A673 (cell line): ENCODE results near the gene HERC3. TPM values are rescaled to one million over a fixed set of nuclear protein-coding genes. Genes with fewer than 3 reads are reported as not detected.

Experiments used
- BruUV-seq: library from RNA; stranded (reverse); fragments of 400-500 nt; replicated peaks from 2 replicates; lab custom pipeline; 2021; lab: Mats Ljungman, UMichigan
- CTCF ChIA-PET: fragments of 300-600 bp; sonication (Branson Sonifier 250); formaldehyde crosslinking; loops from one replicate; lab custom pipeline; 2022; ENCODE audit warnings: antibody characterized with exemption; lab: Charles Lee
- POLR2A ChIA-PET: fragments of 300-600 bp; sonication (Branson Sonifier 250); formaldehyde crosslinking; loops from one replicate; lab custom pipeline; 2022; ENCODE audit warnings: antibody characterized with exemption; ENCODE audit not compliant: low non-redundant PET; lab: Charles Lee
- DNase-seq: peaks from one replicate; pipeline ENCODE4 v3.0.0-alpha.2; 2015; ENCODE audit warnings: low spot score
- H3K27ac ChIP-seq: fragments of 200-600 bp; sonication (generic); 2 replicates; pipeline ENCODE4 v1.5.1; 2016; ENCODE audit warnings: mixed run types, low read depth, mild to moderate bottlenecking, mixed read lengths, antibody characterized with exemption, low read length; ENCODE audit not compliant: poor library complexity, severe bottlenecking
- H3K27me3 ChIP-seq: fragments of 200-600 bp; sonication (generic); replicated peaks from 2 replicates; pipeline ENCODE4 v1.6.1; 2017; ENCODE audit warnings: mixed run types, low read depth, mild to moderate bottlenecking, mixed read lengths, antibody characterized with exemption, low read length; ENCODE audit not compliant: insufficient read depth, poor library complexity
- H3K36me3 ChIP-seq: fragments of 200-600 bp; sonication (generic); 2 replicates; pipeline ENCODE4 v1.6.1; 2016; ENCODE audit warnings: mixed run types, mild to moderate bottlenecking, mixed read lengths, antibody characterized with exemption, low read length; ENCODE audit not compliant: insufficient read depth, poor library complexity, severe bottlenecking
- H3K4me1 ChIP-seq: fragments of 200-600 bp; sonication (generic); 2 replicates; pipeline ENCODE4 v1.6.1; 2017; ENCODE audit warnings: mixed run types, mild to moderate bottlenecking, mixed read lengths, antibody characterized with exemption, low read length; ENCODE audit not compliant: insufficient read depth, poor library complexity, severe bottlenecking
- H3K4me3 ChIP-seq: fragments of 200-600 bp; sonication (generic); 2 replicates; pipeline ENCODE4 v1.5.1; 2016; ENCODE audit warnings: low read depth, mixed run types, mild to moderate bottlenecking, mixed read lengths, low read length; ENCODE audit not compliant: poor library complexity, severe bottlenecking
- H3K9me3 ChIP-seq: fragments of 200-600 bp; sonication (generic); 2 replicates; pipeline ENCODE4 v1.6.1; 2016; ENCODE audit warnings: mixed run types, low read depth, mild to moderate bottlenecking, mixed read lengths, antibody characterized with exemption, low read length; ENCODE audit not compliant: poor library complexity, severe bottlenecking
- EZH2 ChIP-seq: fragments of 200-600 bp; sonication (generic); IDR thresholded peaks from 2 replicates; pipeline ENCODE4 v1.6.1; 2017; ENCODE audit warnings: borderline replicate concordance, low read depth, mild to moderate bottlenecking, mixed read lengths, antibody characterized with exemption, low read length; ENCODE audit not compliant: poor library complexity, severe bottlenecking
- intact Hi-C: fragments of 100-400 bp; cut with micrococcal nuclease; formaldehyde crosslinking; loops from one replicate; pipeline ENCODE4 v1.10.0; 2022; ENCODE audit not compliant: unreplicated experiment
- total RNA-seq: library from RNA; stranded (reverse); gene quantifications from 2 replicates; pipeline ENCODE4 v1.2.3, GENCODE V29; 2021
- TF ChIP-seq, protein P1 (sequence below): fragments of 300-800, 200-600 bp; sonication (generic); conservative IDR thresholded peaks from 2 replicates; pipeline ENCODE4 v1.5.1; 2017; ENCODE audit warnings: low read depth, mild to moderate bottlenecking, antibody characterized with exemption, low read length, moderate library complexity, mixed read lengths

Gene HERC3
- total RNA-seq, 1 experiment from 2014 or later = 0.71 TPM

DNA sequence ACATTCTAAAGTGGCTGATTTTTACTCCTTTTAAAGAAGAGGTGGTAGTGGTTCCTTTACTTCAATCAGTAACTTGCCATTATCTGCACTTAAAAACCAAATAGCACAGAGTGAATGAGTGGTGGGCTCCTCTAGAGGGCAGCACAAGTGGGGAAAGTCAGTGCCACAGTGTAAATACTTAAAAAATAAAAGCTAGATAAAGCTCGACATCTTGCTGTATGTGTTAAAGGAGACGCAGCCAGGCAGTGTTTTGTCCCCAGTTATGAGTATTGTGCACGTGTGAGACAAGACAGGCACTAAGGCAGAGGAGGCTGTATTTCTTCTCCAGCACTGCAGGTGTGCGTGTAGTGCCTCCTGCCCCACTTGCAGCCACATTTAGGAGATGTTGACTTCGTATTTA, 80.7 kb downstream of the HERC3 start:
- no peak overlapping the region for H3K27ac ChIP-seq
- BruUV-seq = no TSS peak
- ChIA-PET CTCF (interaction anchor here (0.6 kb wide), 6 partner anchors 14 to 288 kb away, joined by 3 to 6 read pairs (median 3); no protein-coding TSS in a partner anchor), POLR2A (interaction anchor here (0.5 to 0.6 kb wide), 2 partner anchors 11 to 469 kb away, joined by 3 to 6 read pairs; no protein-coding TSS in a partner anchor)
- intact Hi-C loops = no loop called here
- TF ChIP-seq EZH2 = no peak
- TF ChIP-seq, protein P1, sequence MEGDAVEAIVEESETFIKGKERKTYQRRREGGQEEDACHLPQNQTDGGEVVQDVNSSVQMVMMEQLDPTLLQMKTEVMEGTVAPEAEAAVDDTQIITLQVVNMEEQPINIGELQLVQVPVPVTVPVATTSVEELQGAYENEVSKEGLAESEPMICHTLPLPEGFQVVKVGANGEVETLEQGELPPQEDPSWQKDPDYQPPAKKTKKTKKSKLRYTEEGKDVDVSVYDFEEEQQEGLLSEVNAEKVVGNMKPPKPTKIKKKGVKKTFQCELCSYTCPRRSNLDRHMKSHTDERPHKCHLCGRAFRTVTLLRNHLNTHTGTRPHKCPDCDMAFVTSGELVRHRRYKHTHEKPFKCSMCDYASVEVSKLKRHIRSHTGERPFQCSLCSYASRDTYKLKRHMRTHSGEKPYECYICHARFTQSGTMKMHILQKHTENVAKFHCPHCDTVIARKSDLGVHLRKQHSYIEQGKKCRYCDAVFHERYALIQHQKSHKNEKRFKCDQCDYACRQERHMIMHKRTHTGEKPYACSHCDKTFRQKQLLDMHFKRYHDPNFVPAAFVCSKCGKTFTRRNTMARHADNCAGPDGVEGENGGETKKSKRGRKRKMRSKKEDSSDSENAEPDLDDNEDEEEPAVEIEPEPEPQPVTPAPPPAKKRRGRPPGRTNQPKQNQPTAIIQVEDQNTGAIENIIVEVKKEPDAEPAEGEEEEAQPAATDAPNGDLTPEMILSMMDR = peak; percentile 71
- H3K36me3 ChIP-seq = no peaks in the 10 kb centered on the region
- peak; percentile 46 for DNase-seq
- no peaks in the 10 kb centered on the region for H3K9me3 ChIP-seq
- H3K4me1 ChIP-seq = no peaks in the 10 kb centered on the region
- H3K4me3 ChIP-seq = no peak overlapping the region
- H3K27me3 ChIP-seq = no peaks in the 10 kb centered on the region

DNA sequence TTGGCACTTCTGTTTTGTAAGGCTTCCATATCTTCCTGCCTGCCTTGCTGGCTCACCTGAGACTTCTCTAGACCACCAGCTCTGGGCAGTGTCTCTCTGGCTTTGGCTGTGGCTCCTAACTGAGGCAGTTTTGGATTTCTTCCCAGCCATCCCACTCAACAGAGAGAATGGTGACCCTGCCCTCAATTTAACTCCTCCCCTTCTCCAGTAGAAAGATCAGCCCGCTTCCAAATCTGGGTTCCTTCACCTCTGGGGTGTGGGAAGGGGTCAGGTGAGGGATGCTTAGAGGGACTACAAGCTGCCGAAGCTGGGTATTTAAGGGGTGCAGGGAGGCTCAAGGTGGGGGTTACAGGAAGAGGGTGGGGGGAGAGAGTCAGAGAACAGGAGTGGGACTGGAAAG, 81.6 kb downstream of the HERC3 start:
- no peak for TF ChIP-seq EZH2
- TF ChIP-seq, protein P1 = no peak
- H3K4me1 ChIP-seq = no peaks in the 10 kb centered on the region
- H3K9me3 ChIP-seq = no peaks in the 10 kb centered on the region
- BruUV-seq = no TSS peak
- intact Hi-C loops = no loop called here
- H3K4me3 ChIP-seq = no peak overlapping the region
- H3K36me3 ChIP-seq = no peaks in the 10 kb centered on the region
- H3K27me3 ChIP-seq = no peaks in the 10 kb centered on the region
- CTCF ChIA-PET = no interaction called here
- POLR2A ChIA-PET = no interaction called here
- H3K27ac ChIP-seq = no peak overlapping the region
- no peak for DNase-seq

DNA sequence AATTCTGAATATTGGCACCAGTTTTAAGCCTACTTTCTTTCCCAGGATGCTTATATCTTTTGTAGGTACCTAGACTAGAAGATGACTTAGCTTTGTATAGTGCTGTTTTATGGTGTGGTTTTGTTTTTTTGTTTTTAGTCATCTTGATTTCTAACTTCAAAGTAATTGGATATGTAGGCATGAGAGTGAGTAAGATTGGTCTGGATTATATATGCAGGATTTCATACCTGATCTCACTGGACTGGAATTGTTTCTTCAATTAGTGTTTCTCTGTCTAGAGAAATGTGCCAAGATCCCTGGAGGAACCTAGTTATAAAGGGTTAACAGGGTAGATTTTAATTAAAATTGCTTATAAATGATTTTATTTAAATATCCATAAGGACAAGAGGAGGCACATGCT, 82.3 kb downstream of the HERC3 start:
- Histone ChIP-seq H3K27me3 (no peaks in the 10 kb centered on the region), H3K9me3 (no peaks in the 10 kb centered on the region), H3K27ac (no peak overlapping the region), H3K4me3 (no peak overlapping the region), H3K36me3 (no peaks in the 10 kb centered on the region), H3K4me1 (no peaks in the 10 kb centered on the region)
- intact Hi-C loops = no loop called here
- no TSS peak for BruUV-seq
- CTCF ChIA-PET = no interaction called here
- no peak for TF ChIP-seq EZH2
- TF ChIP-seq, protein P1 = no peak
- POLR2A ChIA-PET = no interaction called here
- no peak for DNase-seq
